ENCODE data around the gene MDFI. TPM values are rescaled to one million over a fixed set of nuclear protein-coding genes. Genes with fewer than 3 reads are reported as not detected.

Gene MDFI
- total RNA-seq, 1 donor from 2014 or later = not detected

- Mint-ChIP-seq H3K9me3 (no peaks in the 10 kb centered on the region), H3K27me3 (ENCODE audit: low read depth) (peaks cover 12% of the 10 kb centered on the region), H3K4me3 (ENCODE audit: low read depth) (no peak overlapping the region), H3K4me1 (ENCODE audit: low read depth) (peaks cover 6% of the 10 kb centered on the region), H3K27ac (no peak overlapping the region), H3K36me3 (ENCODE audit: low read depth) (no peaks in the 10 kb centered on the region)
- intact Hi-C loops (cut with micrococcal nuclease) = no loop called here
- DNase-seq (ENCODE audit: low spot score) = no peak
Measured at GRCh38 chr6:41629128-41629527, 9.1 kb upstream of the MDFI start.

GRCh38 chr6:41630069-41630468, 8.2 kb upstream of the MDFI start:
- Mint-ChIP-seq H3K4me1 (ENCODE audit: low read depth) (peaks cover 4% of the 10 kb centered on the region), H3K27me3 (ENCODE audit: low read depth) (peaks cover 19% of the 10 kb centered on the region), H3K9me3 (no peaks in the 10 kb centered on the region), H3K27ac (no peak overlapping the region), H3K36me3 (ENCODE audit: low read depth) (no peaks in the 10 kb centered on the region), H3K4me3 (ENCODE audit: low read depth) (no peak overlapping the region)
- intact Hi-C loops (cut with micrococcal nuclease) = no loop called here
- DNase-seq (ENCODE audit: low spot score) = no peak

- Mint-ChIP-seq H3K4me1 (ENCODE audit: low read depth) (no peaks in the 10 kb centered on the region), H3K27ac (no peak overlapping the region), H3K36me3 (ENCODE audit: low read depth) (no peaks in the 10 kb centered on the region), H3K4me3 (ENCODE audit: low read depth) (no peak overlapping the region), H3K9me3 (no peaks in the 10 kb centered on the region), H3K27me3 (ENCODE audit: low read depth) (peaks cover 25% of the 10 kb centered on the region)
- DNase-seq (ENCODE audit: low spot score) = no peak
- intact Hi-C loops (cut with micrococcal nuclease) = no loop called here
Measured at GRCh38 chr6:41630946-41631345, 7.3 kb upstream of the MDFI start.

- no peak overlapping the region for H3K27ac Mint-ChIP-seq
- no peak for DNase-seq (ENCODE audit: low spot score)
- no peaks in the 10 kb centered on the region for H3K4me1 Mint-ChIP-seq (ENCODE audit: low read depth)
- no peak overlapping the region for H3K4me3 Mint-ChIP-seq (ENCODE audit: low read depth)
- intact Hi-C loops (cut with micrococcal nuclease) = no loop called here
- H3K9me3 Mint-ChIP-seq = no peaks in the 10 kb centered on the region
- peaks cover 34% of the 10 kb centered on the region for H3K27me3 Mint-ChIP-seq (ENCODE audit: low read depth)
- H3K36me3 Mint-ChIP-seq (ENCODE audit: low read depth) = no peaks in the 10 kb centered on the region
Measured at GRCh38 chr6:41633056-41633634, 5.1 kb upstream of the MDFI start.

GRCh38 chr6:41634657-41635056, 3.6 kb upstream of the MDFI start:
- no peaks in the 10 kb centered on the region for H3K9me3 Mint-ChIP-seq
- no peak overlapping the region for H3K27ac Mint-ChIP-seq
- no peak for DNase-seq (ENCODE audit: low spot score)
- no peaks in the 10 kb centered on the region for H3K36me3 Mint-ChIP-seq (ENCODE audit: low read depth)
- H3K4me1 Mint-ChIP-seq (ENCODE audit: low read depth) = no peaks in the 10 kb centered on the region
- peaks cover 43% of the 10 kb centered on the region for H3K27me3 Mint-ChIP-seq (ENCODE audit: low read depth)
- H3K4me3 Mint-ChIP-seq (ENCODE audit: low read depth) = no peak overlapping the region
- intact Hi-C loops (cut with micrococcal nuclease) = no loop called here

- intact Hi-C loops (cut with micrococcal nuclease) = no loop called here
- Mint-ChIP-seq H3K36me3 (ENCODE audit: low read depth) (no peaks in the 10 kb centered on the region), H3K4me1 (ENCODE audit: low read depth) (no peaks in the 10 kb centered on the region), H3K27ac (no peak overlapping the region), H3K9me3 (no peaks in the 10 kb centered on the region), H3K4me3 (ENCODE audit: low read depth) (no peak overlapping the region), H3K27me3 (ENCODE audit: low read depth) (peaks cover 50% of the 10 kb centered on the region)
- DNase-seq (ENCODE audit: low spot score) = no peak
Measured at GRCh38 chr6:41635365-41635764, 2.9 kb upstream of the MDFI start.

DNA sequence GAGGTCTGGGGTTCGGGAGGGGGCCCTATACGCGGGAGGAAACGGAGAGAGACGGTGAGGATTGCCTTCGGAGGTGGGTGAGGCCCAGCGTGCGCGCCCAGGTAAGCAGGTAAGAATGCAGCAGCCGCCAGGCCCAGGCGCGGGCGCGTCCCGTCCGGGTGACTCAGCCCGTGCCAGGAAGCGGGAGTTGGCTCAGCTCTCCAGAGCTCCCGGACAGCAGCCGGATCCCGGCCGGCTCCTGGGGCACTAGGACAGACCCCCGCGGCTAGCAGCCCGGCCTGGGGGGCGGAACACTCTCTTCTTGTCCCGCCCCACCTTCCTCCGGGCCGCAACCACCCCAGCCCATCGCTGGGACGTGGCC, 1.5 kb upstream of the MDFI start:
- Mint-ChIP-seq H3K36me3 (ENCODE audit: low read depth) (no peaks in the 10 kb centered on the region), H3K4me1 (ENCODE audit: low read depth) (no peaks in the 10 kb centered on the region), H3K9me3 (no peaks in the 10 kb centered on the region), H3K27me3 (ENCODE audit: low read depth) (peaks cover 61% of the 10 kb centered on the region), H3K4me3 (ENCODE audit: low read depth) (no peak overlapping the region), H3K27ac (no peak overlapping the region)
- intact Hi-C loops (cut with micrococcal nuclease) = no loop called here
- no peak for DNase-seq (ENCODE audit: low spot score)

DNA sequence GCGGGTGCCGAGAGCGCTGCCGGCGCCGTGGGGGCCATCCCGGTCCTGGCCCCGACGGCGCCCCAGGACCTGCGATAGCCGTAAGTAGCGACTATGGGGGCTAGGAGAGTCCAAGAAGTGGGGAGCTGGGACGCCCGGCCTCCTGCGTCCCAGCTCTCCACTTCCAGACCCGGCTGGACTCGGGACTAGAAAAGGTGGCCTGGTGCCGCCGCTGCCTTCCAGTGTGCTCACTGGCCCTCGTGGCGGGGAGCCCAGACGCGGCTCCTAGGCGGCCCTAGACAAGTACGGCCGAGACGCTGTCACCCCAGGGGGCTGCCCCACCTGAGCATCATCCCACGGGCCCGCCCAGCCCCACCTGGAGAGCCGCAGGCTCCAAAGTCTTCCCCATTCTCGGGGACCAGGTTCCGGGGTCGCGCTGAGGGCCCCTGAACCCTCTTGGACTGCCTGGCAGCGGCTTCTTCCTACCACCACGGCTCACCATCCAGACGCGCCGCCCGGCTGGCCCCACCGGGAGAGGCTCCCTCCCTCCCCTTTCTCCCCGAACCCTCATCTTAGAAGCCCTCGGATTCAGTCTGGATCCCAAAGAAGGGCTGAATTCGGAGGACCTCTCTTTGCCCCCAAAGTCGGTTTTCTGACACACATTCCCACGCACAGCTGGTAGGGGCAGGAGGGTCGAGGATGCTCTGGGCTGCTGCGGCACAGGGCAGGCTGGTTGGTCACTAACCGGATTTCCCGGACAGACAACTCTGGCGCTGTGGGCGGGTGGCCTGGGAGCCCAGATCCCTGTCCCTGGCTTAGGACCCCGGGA, 870 bp upstream of the MDFI start:
- H3K27me3 Mint-ChIP-seq (ENCODE audit: low read depth) = peaks cover 63% of the 10 kb centered on the region

GRCh38 chr6:41638935-41639808, 904 bp downstream of the MDFI start:
- H3K9me3 Mint-ChIP-seq = no peaks in the 10 kb centered on the region
- no peak overlapping the region for H3K27ac Mint-ChIP-seq
- H3K27me3 Mint-ChIP-seq (ENCODE audit: low read depth) = peaks cover 66% of the 10 kb centered on the region
- no peaks in the 10 kb centered on the region for H3K4me1 Mint-ChIP-seq (ENCODE audit: low read depth)
- no peak overlapping the region for H3K4me3 Mint-ChIP-seq (ENCODE audit: low read depth)
- no peak for DNase-seq (ENCODE audit: low spot score)
- intact Hi-C loops (cut with micrococcal nuclease) = no loop called here
- no peaks in the 10 kb centered on the region for H3K36me3 Mint-ChIP-seq (ENCODE audit: low read depth)

More for the DNA sequence above, 870 bp upstream of the MDFI start:
- no peaks in the 10 kb centered on the region for H3K36me3 Mint-ChIP-seq (ENCODE audit: low read depth)
- no peak overlapping the region for H3K27ac Mint-ChIP-seq
- no peak overlapping the region for H3K4me3 Mint-ChIP-seq (ENCODE audit: low read depth)
- H3K9me3 Mint-ChIP-seq = no peaks in the 10 kb centered on the region
- DNase-seq (ENCODE audit: low spot score) = no peak
- H3K4me1 Mint-ChIP-seq (ENCODE audit: low read depth) = no peaks in the 10 kb centered on the region
- intact Hi-C loops (cut with micrococcal nuclease) = no loop called here

DNA sequence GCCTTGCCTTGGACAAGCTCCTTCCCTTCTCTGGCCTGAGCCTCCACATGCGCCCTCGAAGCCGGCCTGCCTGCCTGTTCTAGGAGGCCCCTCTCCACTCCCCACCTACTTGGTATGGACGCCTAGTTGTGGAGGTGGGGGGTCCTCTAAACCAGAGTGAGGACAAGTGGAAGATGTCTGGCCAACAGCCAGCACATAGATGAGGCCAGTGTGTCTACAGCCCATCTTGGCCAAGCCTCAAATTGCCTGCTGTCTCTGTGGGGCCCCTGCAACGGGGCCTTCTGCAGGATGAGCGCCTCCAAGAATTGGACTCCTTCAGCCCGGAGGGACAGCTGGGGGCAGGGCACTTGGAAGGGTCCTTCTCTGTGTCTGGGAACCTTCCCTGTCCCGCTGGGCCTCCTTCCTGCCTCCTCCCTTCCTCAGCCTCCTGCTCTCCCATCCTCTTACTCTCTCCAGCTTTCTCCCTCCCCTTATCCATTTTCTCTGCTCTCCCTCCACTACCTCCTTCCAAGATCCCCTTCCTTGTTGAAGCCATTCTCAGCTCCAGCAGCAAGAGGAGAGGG, 1.6 kb downstream of the MDFI start:
- peaks cover 61% of the 10 kb centered on the region for H3K27me3 Mint-ChIP-seq (ENCODE audit: low read depth)
- no peak overlapping the region for H3K4me3 Mint-ChIP-seq (ENCODE audit: low read depth)
- no peaks in the 10 kb centered on the region for H3K4me1 Mint-ChIP-seq (ENCODE audit: low read depth)
- DNase-seq (ENCODE audit: low spot score) = no peak
- intact Hi-C loops (cut with micrococcal nuclease) = no loop called here
- H3K9me3 Mint-ChIP-seq = no peaks in the 10 kb centered on the region
- H3K27ac Mint-ChIP-seq = no peak overlapping the region
- H3K36me3 Mint-ChIP-seq (ENCODE audit: low read depth) = no peaks in the 10 kb centered on the region

- intact Hi-C loops (cut with micrococcal nuclease) = no loop called here
- Mint-ChIP-seq H3K36me3 (ENCODE audit: low read depth) (no peaks in the 10 kb centered on the region), H3K4me1 (ENCODE audit: low read depth) (no peaks in the 10 kb centered on the region), H3K27ac (no peak overlapping the region), H3K4me3 (ENCODE audit: low read depth) (no peak overlapping the region), H3K27me3 (ENCODE audit: low read depth) (peaks cover 58% of the 10 kb centered on the region), H3K9me3 (no peaks in the 10 kb centered on the region)
- DNase-seq (ENCODE audit: low spot score) = no peak
Measured at GRCh38 chr6:41640426-41640825, 2.2 kb downstream of the MDFI start.

DNA sequence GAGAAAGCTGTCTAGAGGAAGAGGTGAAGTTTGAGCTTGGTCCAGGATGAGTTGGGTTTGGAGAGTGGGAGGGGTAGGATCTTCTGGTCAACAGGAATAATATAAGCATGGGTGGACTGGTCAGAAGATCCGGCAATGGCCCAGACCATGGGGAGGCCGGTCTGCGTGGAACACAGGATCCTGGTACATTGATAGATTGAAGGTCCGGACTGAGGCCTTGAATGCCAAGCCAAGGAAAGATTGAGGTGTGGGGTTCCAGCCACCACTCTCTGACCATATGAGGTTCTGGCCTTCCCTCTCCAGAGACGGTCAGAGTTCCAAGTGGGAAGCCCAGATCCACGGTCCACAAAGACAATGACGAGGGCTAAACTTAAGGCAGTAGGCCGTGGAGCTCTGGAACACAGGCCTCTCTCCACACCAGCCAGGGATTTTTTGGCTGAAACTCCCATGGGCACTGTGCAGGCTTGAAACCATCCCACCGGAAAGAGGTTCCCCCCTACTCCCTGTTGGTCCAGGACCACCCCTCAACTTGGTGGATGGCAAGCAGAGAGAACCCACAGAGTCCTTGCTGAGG, 3.2 kb downstream of the MDFI start:
- DNase-seq (ENCODE audit: low spot score) = no peak
- Mint-ChIP-seq H3K9me3 (no peaks in the 10 kb centered on the region), H3K4me1 (ENCODE audit: low read depth) (no peaks in the 10 kb centered on the region), H3K4me3 (ENCODE audit: low read depth) (no peak overlapping the region), H3K27me3 (ENCODE audit: low read depth) (peaks cover 51% of the 10 kb centered on the region), H3K27ac (no peak overlapping the region), H3K36me3 (ENCODE audit: low read depth) (no peaks in the 10 kb centered on the region)
- intact Hi-C loops (cut with micrococcal nuclease) = no loop called here
